K562 treated with DMSO at 1 percent for 12 hours (cell line): ENCODE measurements around the gene NANOGP8. TPM values are rescaled to one million over a fixed set of nuclear protein-coding genes. Genes with fewer than 3 reads are reported as not detected.

Experiments used
- total RNA-seq: library from RNA; unstranded; fragments of 300-600 nt; gene quantifications from 2 replicates; pipeline ENCODE4 v1.2.3, GENCODE V29; 2022; ENCODE audit not compliant: insufficient read depth

NANOGP8 gene, protein sequence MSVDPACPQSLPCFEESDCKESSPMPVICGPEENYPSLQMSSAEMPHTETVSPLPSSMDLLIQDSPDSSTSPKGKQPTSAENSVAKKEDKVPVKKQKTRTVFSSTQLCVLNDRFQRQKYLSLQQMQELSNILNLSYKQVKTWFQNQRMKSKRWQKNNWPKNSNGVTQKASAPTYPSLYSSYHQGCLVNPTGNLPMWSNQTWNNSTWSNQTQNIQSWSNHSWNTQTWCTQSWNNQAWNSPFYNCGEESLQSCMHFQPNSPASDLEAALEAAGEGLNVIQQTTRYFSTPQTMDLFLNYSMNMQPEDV
- total RNA-seq = not detected in 2 replicates

DNA sequence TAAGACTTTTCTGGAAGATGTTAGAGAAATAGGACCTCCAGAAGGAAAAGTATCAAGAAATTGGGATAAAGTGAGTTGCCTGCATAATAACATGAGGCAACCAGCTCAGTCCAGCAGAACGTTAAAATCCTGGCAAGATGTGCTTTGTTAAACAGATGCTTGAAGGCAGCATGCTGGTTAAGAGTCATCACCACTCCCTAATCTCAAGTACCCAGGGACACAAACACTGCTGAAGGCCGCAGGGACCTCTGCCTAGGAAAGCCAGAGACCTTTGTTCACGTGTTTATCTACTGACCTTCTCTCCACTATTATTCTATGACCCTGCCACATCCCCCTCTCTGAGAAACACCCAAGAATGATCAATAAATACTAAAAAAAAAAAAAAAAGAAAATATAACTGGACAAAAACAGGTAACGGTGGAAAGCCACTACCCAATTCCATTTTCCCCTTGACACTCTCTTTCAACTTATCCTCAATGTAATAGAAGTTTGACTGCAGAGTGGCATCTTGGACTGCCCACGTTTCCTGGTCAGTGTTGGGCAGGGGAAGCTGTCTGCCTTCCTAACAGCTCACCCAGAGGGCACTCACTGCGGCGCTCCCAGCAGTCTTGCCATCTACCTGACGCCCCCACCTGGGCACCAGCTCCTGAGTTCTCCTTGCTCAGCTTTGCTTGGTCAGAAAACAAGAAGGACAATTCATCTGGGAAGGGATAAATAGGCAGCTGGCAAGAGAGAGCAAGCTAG is at the start of gene NANOGP8:
Gene NANOGP8, minus strand, starts transcription at position 120 of the 744 bp plus-strand sequence. CDS start 185 bp downstream, outside the sequence.

Other genes with a start within 250 kb of the NANOGP8 start
- 3.3 and 15.3 TPM in 2 replicates for gene AQR, start 115.6 kb downstream of the NANOGP8 start, total RNA-seq
- 1.8 and 16.8 TPM in 2 replicates for gene ZNF770, start 97.0 kb downstream of the NANOGP8 start, total RNA-seq